ENCODE measurements around the gene CALY.

The CALY gene, protein sequence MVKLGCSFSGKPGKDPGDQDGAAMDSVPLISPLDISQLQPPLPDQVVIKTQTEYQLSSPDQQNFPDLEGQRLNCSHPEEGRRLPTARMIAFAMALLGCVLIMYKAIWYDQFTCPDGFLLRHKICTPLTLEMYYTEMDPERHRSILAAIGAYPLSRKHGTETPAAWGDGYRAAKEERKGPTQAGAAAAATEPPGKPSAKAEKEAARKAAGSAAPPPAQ

DNA sequence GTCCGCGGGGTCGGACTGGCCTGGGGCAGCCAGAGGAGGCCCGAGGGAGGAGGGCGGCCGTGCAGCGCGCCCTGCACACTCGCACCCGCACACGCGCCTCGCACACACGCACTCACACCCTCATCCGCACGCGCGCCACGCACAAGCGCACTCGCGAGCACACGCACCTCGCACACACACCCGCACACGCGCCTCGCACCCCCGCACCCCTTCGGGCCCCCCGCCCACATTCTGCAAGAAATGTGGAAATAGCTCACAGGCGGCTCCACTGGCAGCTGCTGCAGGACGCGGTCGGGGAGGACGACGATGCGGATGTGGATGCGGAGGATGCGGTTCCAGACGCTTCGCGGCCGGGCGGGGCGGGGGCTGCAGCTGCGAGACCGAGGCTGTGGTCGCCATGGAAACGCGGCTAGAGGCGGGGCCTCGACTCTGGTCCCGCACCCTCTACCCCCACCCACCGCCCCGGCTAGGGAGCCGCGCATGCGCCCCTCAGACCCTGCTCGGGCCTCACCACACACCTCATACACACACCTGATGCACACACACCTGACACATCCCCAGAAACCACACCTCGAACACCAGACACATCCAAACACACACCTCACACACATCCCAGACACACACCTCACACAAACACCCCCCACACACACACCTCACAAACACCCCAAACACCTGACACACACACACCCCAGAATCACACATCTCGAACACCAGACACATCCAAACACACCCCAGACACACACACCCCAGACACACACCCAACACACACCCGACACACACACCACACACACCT, at the start of gene CALY:
TSS of gene CALY (minus strand) at position 320 of the 793 bp plus-strand sequence. CDS start 7,907 bp downstream, outside the sequence.
- no peaks in the 10 kb centered on the region for H3K27me3 ChIP-seq (ENCODE audit: insufficient read depth, low read length, poor library complexity, severe bottlenecking)

DNA sequence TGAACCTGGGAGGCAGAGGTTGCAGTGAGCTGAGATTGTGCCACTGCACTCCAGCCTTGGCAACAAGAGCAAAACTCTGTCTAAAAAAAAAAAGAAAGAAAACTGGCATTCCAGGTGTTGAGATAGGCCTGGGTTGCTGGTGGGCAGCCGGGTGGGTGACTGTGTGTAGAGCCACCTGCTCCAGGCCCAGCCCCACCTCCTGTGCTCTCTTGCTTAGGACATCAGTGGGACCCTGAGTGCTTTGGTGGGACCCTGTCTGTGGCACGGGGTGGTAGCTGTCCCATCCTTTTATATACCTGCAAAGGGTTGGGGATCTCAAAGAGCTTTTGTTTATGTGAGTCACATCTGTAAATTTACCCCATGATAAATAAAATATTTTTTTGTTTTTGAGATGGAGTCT, 48.5 kb upstream of the CALY start:
- TF ChIP-seq, protein P1, sequence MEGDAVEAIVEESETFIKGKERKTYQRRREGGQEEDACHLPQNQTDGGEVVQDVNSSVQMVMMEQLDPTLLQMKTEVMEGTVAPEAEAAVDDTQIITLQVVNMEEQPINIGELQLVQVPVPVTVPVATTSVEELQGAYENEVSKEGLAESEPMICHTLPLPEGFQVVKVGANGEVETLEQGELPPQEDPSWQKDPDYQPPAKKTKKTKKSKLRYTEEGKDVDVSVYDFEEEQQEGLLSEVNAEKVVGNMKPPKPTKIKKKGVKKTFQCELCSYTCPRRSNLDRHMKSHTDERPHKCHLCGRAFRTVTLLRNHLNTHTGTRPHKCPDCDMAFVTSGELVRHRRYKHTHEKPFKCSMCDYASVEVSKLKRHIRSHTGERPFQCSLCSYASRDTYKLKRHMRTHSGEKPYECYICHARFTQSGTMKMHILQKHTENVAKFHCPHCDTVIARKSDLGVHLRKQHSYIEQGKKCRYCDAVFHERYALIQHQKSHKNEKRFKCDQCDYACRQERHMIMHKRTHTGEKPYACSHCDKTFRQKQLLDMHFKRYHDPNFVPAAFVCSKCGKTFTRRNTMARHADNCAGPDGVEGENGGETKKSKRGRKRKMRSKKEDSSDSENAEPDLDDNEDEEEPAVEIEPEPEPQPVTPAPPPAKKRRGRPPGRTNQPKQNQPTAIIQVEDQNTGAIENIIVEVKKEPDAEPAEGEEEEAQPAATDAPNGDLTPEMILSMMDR (conservative IDR thresholded peaks at IDR 0.05; ENCODE audit: low read length): no peak
- TF ChIP-seq EZH2phosphoT487 (IDR thresholded peaks at IDR 0.05; ENCODE audit: borderline replicate concordance): no peak
- H3K4me2 ChIP-seq (ENCODE audit: low read depth, low read length, poor library complexity, severe bottlenecking): no peak overlapping the region
- H4K20me1 ChIP-seq (ENCODE audit: insufficient read depth, low read length, poor library complexity, severe bottlenecking): no peaks in the 10 kb centered on the region
- no peaks in the 10 kb centered on the region for H3K9me2 ChIP-seq (replicated peaks; ENCODE audit: low read depth, low read length)
- H3K27me3 ChIP-seq (ENCODE audit: insufficient read depth, low read length, poor library complexity, severe bottlenecking): no peaks in the 10 kb centered on the region
- H3K9me3 ChIP-seq (ENCODE audit: insufficient read depth, low read depth, low read length): no peaks in the 10 kb centered on the region
- peaks cover 22% of the 10 kb centered on the region for H3K4me1 ChIP-seq (ENCODE audit: insufficient read depth, low read length, poor library complexity, severe bottlenecking)
- no peaks in the 10 kb centered on the region for H3K79me2 ChIP-seq (ENCODE audit: insufficient read depth, low read length)
- no peak overlapping the region for H3K4me3 ChIP-seq (ENCODE audit: low read length, poor library complexity, severe bottlenecking)
- H2AFZ ChIP-seq (ENCODE audit: low read length): no peak overlapping the region
- H3F3A ChIP-seq (ENCODE audit: low read depth): peaks cover 6% of the 10 kb centered on the region; the same call in 1 of the 2 replicates
- no peaks in the 10 kb centered on the region for H3K36me3 ChIP-seq (ENCODE audit: insufficient read depth, low read length)
- H3K9ac ChIP-seq (ENCODE audit: low read depth, low read length, poor library complexity, severe bottlenecking): no peak overlapping the region

More for the DNA sequence above, at the start of gene CALY:
- Histone ChIP-seq H3F3A (ENCODE audit: low read depth) (no peaks in the 10 kb centered on the region), H3K4me1 (ENCODE audit: insufficient read depth, low read length, poor library complexity, severe bottlenecking) (no peaks in the 10 kb centered on the region), H3K9me3 (ENCODE audit: insufficient read depth, low read depth, low read length) (peaks cover 30% of the 10 kb centered on the region), H3K4me3 (ENCODE audit: low read length, poor library complexity, severe bottlenecking) (no peak within 1 kb of the TSS), H3K9me2 (replicated peaks; ENCODE audit: low read depth, low read length) (no peaks in the 10 kb centered on the region), H4K20me1 (ENCODE audit: insufficient read depth, low read length, poor library complexity, severe bottlenecking) (no peaks in the 10 kb centered on the region), H3K79me2 (ENCODE audit: insufficient read depth, low read length) (no peaks in the 10 kb centered on the region), H3K9ac (ENCODE audit: low read depth, low read length, poor library complexity, severe bottlenecking) (no peak within 1 kb of the TSS), H3K36me3 (ENCODE audit: insufficient read depth, low read length) (no peaks in the 10 kb centered on the region), H2AFZ (ENCODE audit: low read length) (no peak within 1 kb of the TSS), H3K4me2 (ENCODE audit: low read depth, low read length, poor library complexity, severe bottlenecking) (no peak within 1 kb of the TSS)
- TF ChIP-seq, protein P1 (conservative IDR thresholded peaks at IDR 0.05; ENCODE audit: low read length): no peak
- no peak for TF ChIP-seq EZH2phosphoT487 (IDR thresholded peaks at IDR 0.05; ENCODE audit: borderline replicate concordance)

DNA sequence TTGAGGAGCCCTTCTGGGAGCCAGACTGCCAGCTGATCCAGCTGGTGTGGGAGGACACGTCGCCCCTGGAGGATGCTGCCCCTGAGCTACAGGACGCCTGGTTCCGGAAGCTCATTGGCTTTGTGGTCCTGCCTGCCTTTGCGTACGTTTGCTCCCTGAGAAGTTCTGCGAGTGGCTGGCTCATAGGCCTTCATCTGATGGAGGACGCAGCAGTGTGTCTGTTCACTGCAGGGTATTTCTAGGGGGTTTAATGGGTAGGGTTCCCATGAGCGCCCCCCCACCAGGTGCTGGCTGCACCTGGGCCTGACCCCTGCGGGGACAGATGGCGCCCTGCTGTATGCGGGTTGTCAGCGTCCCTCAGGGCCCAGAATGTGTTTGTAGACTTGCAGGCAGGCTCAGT, 47.4 kb upstream of the CALY start:
- H3K9me2 ChIP-seq (replicated peaks; ENCODE audit: low read depth, low read length): no peaks in the 10 kb centered on the region
- no peaks in the 10 kb centered on the region; the same call in 1 of the 2 replicates for H3F3A ChIP-seq (ENCODE audit: low read depth)
- H3K4me2 ChIP-seq (ENCODE audit: low read depth, low read length, poor library complexity, severe bottlenecking): no peak overlapping the region
- no peaks in the 10 kb centered on the region for H3K79me2 ChIP-seq (ENCODE audit: insufficient read depth, low read length)
- no peaks in the 10 kb centered on the region for H4K20me1 ChIP-seq (ENCODE audit: insufficient read depth, low read length, poor library complexity, severe bottlenecking)
- no peaks in the 10 kb centered on the region for H3K27me3 ChIP-seq (ENCODE audit: insufficient read depth, low read length, poor library complexity, severe bottlenecking)
- no peaks in the 10 kb centered on the region for H3K36me3 ChIP-seq (ENCODE audit: insufficient read depth, low read length)
- peaks cover 13% of the 10 kb centered on the region for H3K4me1 ChIP-seq (ENCODE audit: insufficient read depth, low read length, poor library complexity, severe bottlenecking)
- TF ChIP-seq, protein P1 (conservative IDR thresholded peaks at IDR 0.05; ENCODE audit: low read length): no peak
- TF ChIP-seq EZH2phosphoT487 (IDR thresholded peaks at IDR 0.05; ENCODE audit: borderline replicate concordance): no peak
- H3K9ac ChIP-seq (ENCODE audit: low read depth, low read length, poor library complexity, severe bottlenecking): no peak overlapping the region
- no peak overlapping the region for H2AFZ ChIP-seq (ENCODE audit: low read length)
- no peak overlapping the region for H3K4me3 ChIP-seq (ENCODE audit: low read length, poor library complexity, severe bottlenecking)
- no peaks in the 10 kb centered on the region for H3K9me3 ChIP-seq (ENCODE audit: insufficient read depth, low read depth, low read length)

All from Loucy (cell line).